ENCODE results near the gene TMPRSS12.
"Not testable (repeated sequence)": the region's sequence is repeated elsewhere in the genome, so short reads cannot be mapped to it uniquely, and the experiment has no call there.

The TMPRSS12 gene

DNA sequence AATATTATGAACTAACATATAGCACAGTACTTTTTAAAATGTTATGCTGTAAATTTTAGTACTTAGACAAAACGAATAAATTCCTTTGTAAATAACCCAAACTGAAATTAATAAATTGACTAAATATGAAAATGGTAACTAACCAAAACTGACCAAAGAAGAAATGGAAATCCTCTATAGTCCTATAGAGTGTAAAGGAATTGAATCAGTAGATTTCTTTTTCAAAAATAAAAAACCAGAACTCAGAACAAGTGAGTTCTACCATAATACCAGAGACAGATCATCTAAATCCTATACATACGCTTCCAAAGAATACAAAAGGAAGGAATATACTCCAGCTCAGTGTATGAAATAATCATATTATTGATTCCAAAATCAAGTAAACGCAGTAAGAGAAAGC lies 39.8 kb downstream of the TMPRSS12 start:
- Histone ChIP-seq H3K4me1 (ENCODE audit: control insufficient read depth in 1 of 2, insufficient read depth in 1 of 2, low read depth in 1 of 2, low read length in 1 of 2) (no peaks in the 10 kb centered on the region), H3K36me3 (no peaks in the 10 kb centered on the region), H3K27ac (no peak overlapping the region), H3K4me3 (ENCODE audit: low read depth in 1 of 2, low read length in 1 of 2) (no peak overlapping the region), H3K27me3 (no peaks in the 10 kb centered on the region), H3K9me3 (no peaks in the 10 kb centered on the region)
- TF ChIP-seq, protein P1, sequence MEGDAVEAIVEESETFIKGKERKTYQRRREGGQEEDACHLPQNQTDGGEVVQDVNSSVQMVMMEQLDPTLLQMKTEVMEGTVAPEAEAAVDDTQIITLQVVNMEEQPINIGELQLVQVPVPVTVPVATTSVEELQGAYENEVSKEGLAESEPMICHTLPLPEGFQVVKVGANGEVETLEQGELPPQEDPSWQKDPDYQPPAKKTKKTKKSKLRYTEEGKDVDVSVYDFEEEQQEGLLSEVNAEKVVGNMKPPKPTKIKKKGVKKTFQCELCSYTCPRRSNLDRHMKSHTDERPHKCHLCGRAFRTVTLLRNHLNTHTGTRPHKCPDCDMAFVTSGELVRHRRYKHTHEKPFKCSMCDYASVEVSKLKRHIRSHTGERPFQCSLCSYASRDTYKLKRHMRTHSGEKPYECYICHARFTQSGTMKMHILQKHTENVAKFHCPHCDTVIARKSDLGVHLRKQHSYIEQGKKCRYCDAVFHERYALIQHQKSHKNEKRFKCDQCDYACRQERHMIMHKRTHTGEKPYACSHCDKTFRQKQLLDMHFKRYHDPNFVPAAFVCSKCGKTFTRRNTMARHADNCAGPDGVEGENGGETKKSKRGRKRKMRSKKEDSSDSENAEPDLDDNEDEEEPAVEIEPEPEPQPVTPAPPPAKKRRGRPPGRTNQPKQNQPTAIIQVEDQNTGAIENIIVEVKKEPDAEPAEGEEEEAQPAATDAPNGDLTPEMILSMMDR (IDR thresholded peaks at IDR 0.05) = no peak

DNA sequence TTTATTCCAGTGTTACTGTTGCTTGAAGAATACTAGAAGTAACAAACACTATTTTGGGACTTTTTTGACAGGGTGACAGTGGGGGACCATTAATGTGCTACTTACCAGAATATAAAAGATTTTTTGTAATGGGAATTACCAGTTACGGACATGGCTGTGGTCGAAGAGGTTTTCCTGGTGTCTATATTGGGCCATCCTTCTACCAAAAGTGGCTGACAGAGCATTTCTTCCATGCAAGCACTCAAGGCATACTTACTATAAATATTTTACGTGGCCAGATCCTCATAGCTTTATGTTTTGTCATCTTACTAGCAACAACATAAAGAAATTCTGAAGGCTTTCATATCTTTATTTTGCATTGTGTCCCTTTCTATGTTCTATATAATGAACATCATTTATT lies 44.5 kb downstream of the TMPRSS12 start:
- Histone ChIP-seq H3K27ac (no peak overlapping the region), H3K27me3 (no peaks in the 10 kb centered on the region), H3K4me3 (ENCODE audit: low read depth in 1 of 2, low read length in 1 of 2) (no peak overlapping the region), H3K9me3 (no peaks in the 10 kb centered on the region), H3K4me1 (ENCODE audit: control insufficient read depth in 1 of 2, insufficient read depth in 1 of 2, low read depth in 1 of 2, low read length in 1 of 2) (no peaks in the 10 kb centered on the region), H3K36me3 (no peaks in the 10 kb centered on the region)
- TF ChIP-seq, protein P1 (IDR thresholded peaks at IDR 0.05) = no peak

DNA sequence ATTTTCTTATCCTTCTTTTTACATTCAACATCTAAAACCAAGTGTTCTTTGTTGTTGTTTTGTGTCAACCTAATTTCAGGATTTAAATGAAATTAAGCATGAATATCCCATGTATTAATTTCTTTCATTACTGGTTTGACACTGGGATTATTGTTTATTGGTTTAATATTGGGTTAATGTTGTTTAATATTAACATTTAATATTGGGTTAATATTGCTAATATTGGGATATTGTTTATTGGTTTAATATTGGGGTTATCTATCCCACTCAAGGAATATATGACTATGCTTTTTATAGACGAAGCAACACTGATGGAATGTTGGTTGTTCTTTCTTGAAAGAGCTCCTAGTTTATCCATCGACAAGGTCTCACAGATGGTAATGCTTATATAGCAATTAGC lies 45.9 kb downstream of the TMPRSS12 start:
- Histone ChIP-seq H3K27ac (no peak overlapping the region), H3K27me3 (no peaks in the 10 kb centered on the region), H3K36me3 (no peaks in the 10 kb centered on the region), H3K4me3 (ENCODE audit: low read depth in 1 of 2, low read length in 1 of 2) (no peak overlapping the region), H3K4me1 (ENCODE audit: control insufficient read depth in 1 of 2, insufficient read depth in 1 of 2, low read depth in 1 of 2, low read length in 1 of 2) (no peaks in the 10 kb centered on the region), H3K9me3 (no peaks in the 10 kb centered on the region)
- TF ChIP-seq, protein P1 (IDR thresholded peaks at IDR 0.05) = no peak

DNA sequence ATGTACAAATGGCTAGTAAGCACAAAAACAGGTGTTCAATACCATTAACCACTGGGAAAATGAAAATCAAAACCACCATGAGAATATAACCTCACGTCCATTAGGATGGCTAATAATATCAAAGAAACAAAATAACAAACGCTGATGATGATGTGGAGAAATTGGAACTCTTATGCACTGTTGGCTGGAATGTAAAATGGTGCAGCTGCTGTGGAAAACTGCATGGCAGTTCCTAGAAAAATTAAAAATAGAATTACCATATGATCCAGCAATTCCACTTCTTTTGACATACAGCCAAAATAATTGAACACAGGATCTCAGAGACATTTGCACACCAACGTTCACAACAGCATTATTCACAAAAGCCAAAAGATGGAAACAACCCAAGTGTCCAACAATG lies 51.5 kb downstream of the TMPRSS12 start:
- H3K4me1 ChIP-seq (ENCODE audit: control insufficient read depth in 1 of 2, insufficient read depth in 1 of 2, low read depth in 1 of 2, low read length in 1 of 2) = no peaks in the 10 kb centered on the region
- H3K36me3 ChIP-seq = no peaks in the 10 kb centered on the region
- TF ChIP-seq, protein P1 (IDR thresholded peaks at IDR 0.05) = no peak
- H3K27me3 ChIP-seq = no peaks in the 10 kb centered on the region
- no peaks in the 10 kb centered on the region for H3K9me3 ChIP-seq
- H3K4me3 ChIP-seq (ENCODE audit: low read depth in 1 of 2, low read length in 1 of 2) = no peak overlapping the region
- no peak overlapping the region for H3K27ac ChIP-seq

DNA sequence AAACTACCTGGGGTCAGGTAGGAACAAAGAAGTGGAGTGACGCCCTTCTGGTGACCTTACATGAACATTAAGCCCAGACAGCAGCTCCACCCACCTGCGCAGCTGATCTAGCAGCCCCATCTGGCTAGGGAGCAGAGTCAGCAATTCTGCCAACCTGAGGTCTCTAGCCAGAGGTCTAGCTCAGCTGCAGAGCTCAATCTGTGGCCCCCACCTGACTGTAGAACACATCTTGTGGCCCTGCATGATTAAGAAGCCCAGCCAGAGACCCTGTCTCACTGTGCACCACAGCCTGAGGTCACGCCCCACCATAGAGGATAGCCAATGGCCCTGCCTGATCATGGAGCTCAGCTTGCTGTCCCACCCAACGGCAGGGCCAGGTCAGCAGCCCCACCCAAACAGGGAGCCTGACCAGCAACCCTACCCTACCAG lies 59.0 kb downstream of the TMPRSS12 start:
- no peak overlapping the region for H3K4me3 ChIP-seq (ENCODE audit: low read depth in 1 of 2, low read length in 1 of 2)
- TF ChIP-seq, protein P1 (IDR thresholded peaks at IDR 0.05) = no peak

DNA sequence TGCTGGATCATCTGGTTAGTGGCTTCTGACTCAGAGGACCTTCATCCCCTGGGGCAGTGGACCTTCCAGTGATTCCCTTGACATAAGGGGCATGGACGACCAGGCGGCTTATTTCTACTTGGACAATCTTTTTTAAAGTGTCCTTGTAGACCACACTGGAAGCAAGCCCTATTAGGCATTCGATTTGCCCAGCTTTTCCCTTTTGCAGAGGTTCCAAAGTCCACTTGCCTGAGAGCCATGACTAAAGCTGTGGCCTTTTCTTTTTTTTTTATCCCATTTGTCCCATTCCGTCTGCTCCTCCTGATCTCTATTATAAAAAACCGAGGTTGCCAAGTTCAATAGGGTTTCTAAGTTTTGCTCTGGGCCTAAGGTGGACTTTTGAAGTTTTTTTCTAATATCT lies 65.8 kb downstream of the TMPRSS12 start:
- H3K9me3 ChIP-seq; H3K4me1 ChIP-seq (ENCODE audit: control insufficient read depth in 1 of 2, insufficient read depth in 1 of 2, low read depth in 1 of 2, low read length in 1 of 2); H3K4me3 ChIP-seq (ENCODE audit: low read depth in 1 of 2, low read length in 1 of 2); H3K27me3 ChIP-seq; H3K36me3 ChIP-seq; H3K27ac ChIP-seq: not testable (repeated sequence)

More for the DNA sequence above, 59.0 kb downstream of the TMPRSS12 start:
- no peaks in the 10 kb centered on the region for H3K36me3 ChIP-seq
- H3K9me3 ChIP-seq = no peaks in the 10 kb centered on the region
- no peak overlapping the region for H3K27ac ChIP-seq
- H3K27me3 ChIP-seq = no peaks in the 10 kb centered on the region
- H3K4me1 ChIP-seq (ENCODE audit: control insufficient read depth in 1 of 2, insufficient read depth in 1 of 2, low read depth in 1 of 2, low read length in 1 of 2) = peaks cover 0 to 6% of the 10 kb centered on the region in 2 experiments

DNA sequence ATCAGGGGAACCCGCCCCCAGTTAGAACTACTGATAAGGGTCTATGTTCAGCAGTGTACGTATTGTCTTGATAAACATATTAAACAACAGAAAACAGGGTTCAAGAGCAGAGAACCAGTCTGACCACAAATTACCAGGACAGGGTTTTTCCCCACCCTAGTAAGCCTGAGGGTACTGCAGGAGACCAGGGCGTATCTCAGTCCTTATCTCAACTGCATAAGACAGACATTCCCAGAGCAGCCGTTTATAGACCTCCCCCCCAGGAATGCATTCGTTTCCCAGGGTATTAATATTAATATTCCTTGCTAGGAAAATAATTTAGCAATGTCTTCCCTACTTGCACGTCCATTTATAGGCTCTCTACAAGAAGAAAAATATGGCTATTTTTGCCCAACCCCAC lies 69.6 kb downstream of the TMPRSS12 start:
- not testable (repeated sequence) for H3K4me1 ChIP-seq (ENCODE audit: control insufficient read depth in 1 of 2, insufficient read depth in 1 of 2, low read depth in 1 of 2, low read length in 1 of 2); H3K27ac ChIP-seq; H3K4me3 ChIP-seq (ENCODE audit: low read depth in 1 of 2, low read length in 1 of 2); H3K27me3 ChIP-seq; H3K36me3 ChIP-seq
- peaks cover 12% of the 10 kb centered on the region for H3K9me3 ChIP-seq
